Naive B cell (primary cell): ENCODE measurements around the gene CELF4. TPM values are rescaled to one million over a fixed set of nuclear protein-coding genes. Genes with fewer than 3 reads are reported as not detected.
A peak's percentile ranks its signal among the peaks of the same experiment; 100 is the strongest.

Source experiments
- ATAC-seq, 2 donors: fragments of 150-1000 bp; cut with Tn5 transposase; 2 replicates each; pipeline ENCODE4 v1.10.0; 2021; ENCODE audit warnings: low read depth in 2 of 2, mild to moderate bottlenecking in 2 of 2, moderate library complexity in 2 of 2
- DNase-seq: peaks from one replicate; pipeline ENCODE4 v3.0.0; 2022
- H3K27ac Mint-ChIP-seq, 6 donors: one replicate each; pipeline ENCODE4 v1.8.0; 2020 to 2022; ENCODE audit warnings: mild to moderate bottlenecking in 6 of 6, mixed read lengths in 6 of 6, moderate library complexity in 5 of 6, inconsistent platforms in 2 of 6
- H3K27me3 Mint-ChIP-seq, 3 donors: one replicate each; pipeline ENCODE4 v1.8.0; 2021 to 2022; ENCODE audit warnings: mixed read lengths in 3 of 3, mild to moderate bottlenecking in 1 of 3
- H3K36me3 Mint-ChIP-seq, 2 donors: one replicate each; pipeline ENCODE4 v1.8.0; 2020 to 2022; ENCODE audit warnings: mixed read lengths in 2 of 2, inconsistent platforms in 1 of 2, mild to moderate bottlenecking in 1 of 2
- H3K4me1 Mint-ChIP-seq, 3 donors: one replicate each; pipeline ENCODE4 v1.8.0; 2020 to 2022; ENCODE audit warnings: mixed read lengths in 3 of 3, inconsistent platforms in 1 of 3, mild to moderate bottlenecking in 1 of 3, moderate library complexity in 1 of 3
- H3K4me3 Mint-ChIP-seq, 8 donors: one replicate each; pipeline ENCODE4 v1.8.0; 2020 to 2022; ENCODE audit warnings: mild to moderate bottlenecking in 8 of 8, mixed read lengths in 8 of 8, moderate library complexity in 8 of 8, inconsistent platforms in 2 of 8
- H3K9me3 Mint-ChIP-seq, 7 donors: one replicate each; pipeline ENCODE4 v1.8.0; 2020 to 2022; ENCODE audit warnings: mixed read lengths in 7 of 7, mild to moderate bottlenecking in 5 of 7, inconsistent platforms in 2 of 7, moderate library complexity in 1 of 7
- polyA plus RNA-seq, 6 donors: library from polyadenylated mRNA; unstranded; fragments of 300-500 nt; fragmentation: Illumina TruSeq; gene quantifications; one replicate each; pipeline ENCODE4 v1.2.3, GENCODE V29; 2021; ENCODE audit warnings: low read depth in 6 of 6

Gene CELF4
- polyA plus RNA-seq, 6 donors from 2014 or later = 0.21 to 0.34 (median 0.24) TPM; not detected in 1

GRCh38 chr18:37440206-37440605 is 125.4 kb downstream of the CELF4 start:
- Mint-ChIP-seq H3K9me3 (peaks cover 0 to 10% (median 3%) of the 10 kb centered on the region in 7 donors), H3K27ac (no peak overlapping the region), H3K27me3 (peaks cover 0 to 9% (median 0%) of the 10 kb centered on the region in 3 donors), H3K36me3 (no peaks in the 10 kb centered on the region), H3K4me3 (no peak overlapping the region), H3K4me1 (no peaks in the 10 kb centered on the region)
- no peak for ATAC-seq
- no peak for DNase-seq

- Mint-ChIP-seq H3K36me3 (no peaks in the 10 kb centered on the region), H3K27ac (no peak overlapping the region), H3K4me3 (no peak overlapping the region), H3K9me3 (peaks cover 0 to 10% (median 3%) of the 10 kb centered on the region in 7 donors), H3K4me1 (no peaks in the 10 kb centered on the region), H3K27me3 (peaks cover 0 to under 1% (median 0%) of the 10 kb centered on the region in 3 donors)
- no peak for ATAC-seq
- no peak for DNase-seq
Observed at GRCh38 chr18:37438417-37439180, 127.0 kb downstream of the CELF4 start.

- H3K4me3 Mint-ChIP-seq = no peak overlapping the region
- ATAC-seq (no peak), DNase-seq (no peak)
- no peaks in the 10 kb centered on the region for H3K36me3 Mint-ChIP-seq
- no peaks in the 10 kb centered on the region for H3K27me3 Mint-ChIP-seq
- H3K9me3 Mint-ChIP-seq = peaks cover 0 to 10% (median 3%) of the 10 kb centered on the region in 7 donors
- no peak overlapping the region for H3K27ac Mint-ChIP-seq
- H3K4me1 Mint-ChIP-seq = no peaks in the 10 kb centered on the region
Observed at GRCh38 chr18:37435996-37436395, 129.6 kb downstream of the CELF4 start.

DNA sequence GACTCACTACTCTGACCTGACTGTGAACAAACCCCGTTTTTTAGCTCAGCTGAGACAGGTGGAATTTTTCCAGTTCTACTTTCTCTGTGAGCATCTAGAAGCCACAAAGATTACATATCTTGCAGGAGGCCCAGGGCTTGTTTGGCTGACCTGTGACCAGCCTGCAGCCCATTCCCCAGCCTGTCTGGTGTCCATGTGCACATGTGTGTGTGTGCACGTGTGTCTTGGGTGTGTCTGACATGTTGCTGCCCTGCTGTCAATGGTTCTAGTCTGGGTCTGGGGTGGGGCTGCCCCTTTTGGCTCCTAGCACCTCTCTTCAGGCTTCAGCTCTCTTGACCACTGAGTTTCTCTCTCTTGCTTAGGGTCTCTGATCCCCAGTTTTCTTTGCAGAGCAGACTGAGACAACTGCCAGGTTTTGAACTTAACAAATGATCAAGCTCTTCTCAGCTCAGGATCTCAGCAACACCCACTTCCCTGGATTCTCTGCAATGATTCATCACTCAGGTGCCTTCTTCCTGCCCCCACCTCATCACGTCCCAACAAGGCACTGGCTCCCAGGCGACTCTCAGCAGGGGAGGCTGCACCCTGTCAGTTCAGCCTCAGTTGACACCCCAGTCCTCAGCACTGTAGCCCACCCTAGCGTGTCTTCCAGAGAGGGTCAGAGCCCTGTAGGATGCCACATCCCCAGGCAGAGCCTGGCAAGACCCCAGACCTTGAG is 130.3 kb downstream of the CELF4 start:
- Mint-ChIP-seq H3K27me3 (no peaks in the 10 kb centered on the region), H3K36me3 (no peaks in the 10 kb centered on the region), H3K4me1 (no peaks in the 10 kb centered on the region), H3K27ac (no peak overlapping the region), H3K4me3 (no peak overlapping the region), H3K9me3 (peaks cover 0 to 10% (median 3%) of the 10 kb centered on the region in 7 donors)
- ATAC-seq (no peak), DNase-seq (no peak)

DNA sequence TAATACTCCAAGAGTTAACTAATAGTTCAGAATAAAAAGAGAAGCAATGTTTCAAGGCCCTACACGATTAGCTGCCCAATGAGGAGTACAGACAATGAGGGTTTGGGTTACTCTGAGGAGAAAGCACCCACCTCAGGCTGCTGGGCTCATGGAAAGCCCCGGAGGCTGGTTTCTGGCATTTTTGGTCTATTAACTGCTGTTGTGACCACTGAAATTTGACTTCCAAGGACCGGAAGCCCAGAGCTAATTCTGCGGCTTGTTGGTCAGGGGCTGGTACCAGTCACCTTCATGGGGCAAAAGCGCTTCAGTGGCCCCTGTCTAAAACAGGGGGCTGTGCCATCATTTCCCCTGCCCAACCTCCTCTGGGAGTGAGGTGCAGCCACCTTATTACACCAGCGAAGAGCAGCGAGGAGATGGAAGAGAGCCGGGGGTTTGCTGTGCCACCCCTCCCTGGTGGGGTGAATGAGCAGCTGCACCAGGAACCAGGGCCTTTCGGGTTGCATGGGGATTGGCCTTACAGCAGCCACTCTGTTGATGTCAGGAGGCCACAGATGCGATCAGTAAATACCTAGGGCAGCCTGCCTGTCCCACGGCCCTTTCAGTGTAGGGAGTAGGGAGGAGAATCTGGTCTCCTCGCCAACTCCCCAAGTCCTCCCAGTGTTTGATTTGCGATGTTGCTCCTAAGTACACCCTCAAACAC is 131.3 kb downstream of the CELF4 start:
- Mint-ChIP-seq H3K36me3 (no peaks in the 10 kb centered on the region), H3K4me1 (no peaks in the 10 kb centered on the region), H3K27me3 (no peaks in the 10 kb centered on the region), H3K4me3 (no peak overlapping the region), H3K27ac (no peak overlapping the region), H3K9me3 (peaks cover 0 to 10% (median 3%) of the 10 kb centered on the region in 7 donors)
- DNase-seq = no peak
- no peak for ATAC-seq

DNA sequence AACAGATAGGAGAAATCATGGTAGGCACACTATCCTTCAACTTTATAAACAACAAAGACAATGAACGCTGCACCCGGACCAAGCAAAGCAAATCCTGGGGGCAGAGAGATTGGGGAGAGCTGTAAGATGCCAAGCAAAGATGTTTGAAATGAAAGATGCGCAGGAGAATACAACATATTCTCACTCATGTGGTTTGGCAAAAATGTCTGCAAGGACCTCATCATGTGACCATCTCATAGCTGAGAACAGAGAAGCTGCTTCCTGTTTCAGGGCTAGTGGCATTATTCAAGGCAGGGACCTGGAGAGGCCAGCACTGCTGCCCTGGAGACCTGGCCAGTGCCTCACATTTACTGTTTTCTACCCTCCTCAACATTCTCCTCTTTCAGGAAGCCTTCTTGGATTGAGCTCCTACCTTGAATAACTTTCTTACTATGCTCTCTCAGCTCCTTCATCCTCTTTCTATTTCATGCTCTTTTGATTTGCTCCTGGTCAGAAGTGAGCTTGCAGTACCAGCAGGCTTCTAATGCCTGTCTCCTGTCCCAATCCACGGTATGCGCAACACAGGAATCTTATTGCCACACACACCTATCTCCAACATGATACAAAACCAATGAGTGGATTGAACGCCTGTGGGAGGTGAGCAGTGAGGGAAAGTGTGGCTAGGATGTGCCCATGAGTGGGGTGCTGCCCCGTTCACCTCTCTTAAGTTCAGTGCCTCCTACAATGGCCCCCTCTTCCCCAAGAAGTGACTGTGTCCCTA is 133.0 kb downstream of the CELF4 start:
- H3K9me3 Mint-ChIP-seq = peaks cover 0 to 4% (median under 1%) of the 10 kb centered on the region in 7 donors
- H3K36me3 Mint-ChIP-seq = no peaks in the 10 kb centered on the region
- H3K4me1 Mint-ChIP-seq = no peaks in the 10 kb centered on the region
- no peak overlapping the region for H3K4me3 Mint-ChIP-seq
- ATAC-seq (no peak), DNase-seq (no peak)
- no peaks in the 10 kb centered on the region for H3K27me3 Mint-ChIP-seq
- H3K27ac Mint-ChIP-seq = no peak overlapping the region

GRCh38 chr18:37430357-37431076 is 135.1 kb downstream of the CELF4 start:
- peaks cover 0 to 2% (median 0%) of the 10 kb centered on the region in 7 donors for H3K9me3 Mint-ChIP-seq
- H3K27me3 Mint-ChIP-seq = no peaks in the 10 kb centered on the region
- DNase-seq (no peak), ATAC-seq (no peak)
- no peak overlapping the region for H3K4me3 Mint-ChIP-seq
- no peak overlapping the region for H3K27ac Mint-ChIP-seq
- H3K36me3 Mint-ChIP-seq = no peaks in the 10 kb centered on the region
- no peaks in the 10 kb centered on the region for H3K4me1 Mint-ChIP-seq

GRCh38 chr18:37429791-37430190 is 135.8 kb downstream of the CELF4 start:
- ATAC-seq (no peak), DNase-seq (no peak)
- H3K9me3 Mint-ChIP-seq = peaks cover 0 to 2% (median 0%) of the 10 kb centered on the region in 7 donors
- H3K4me1 Mint-ChIP-seq = no peaks in the 10 kb centered on the region
- H3K27ac Mint-ChIP-seq = no peak overlapping the region
- H3K36me3 Mint-ChIP-seq = no peaks in the 10 kb centered on the region
- no peak overlapping the region for H3K4me3 Mint-ChIP-seq
- no peaks in the 10 kb centered on the region for H3K27me3 Mint-ChIP-seq

DNA sequence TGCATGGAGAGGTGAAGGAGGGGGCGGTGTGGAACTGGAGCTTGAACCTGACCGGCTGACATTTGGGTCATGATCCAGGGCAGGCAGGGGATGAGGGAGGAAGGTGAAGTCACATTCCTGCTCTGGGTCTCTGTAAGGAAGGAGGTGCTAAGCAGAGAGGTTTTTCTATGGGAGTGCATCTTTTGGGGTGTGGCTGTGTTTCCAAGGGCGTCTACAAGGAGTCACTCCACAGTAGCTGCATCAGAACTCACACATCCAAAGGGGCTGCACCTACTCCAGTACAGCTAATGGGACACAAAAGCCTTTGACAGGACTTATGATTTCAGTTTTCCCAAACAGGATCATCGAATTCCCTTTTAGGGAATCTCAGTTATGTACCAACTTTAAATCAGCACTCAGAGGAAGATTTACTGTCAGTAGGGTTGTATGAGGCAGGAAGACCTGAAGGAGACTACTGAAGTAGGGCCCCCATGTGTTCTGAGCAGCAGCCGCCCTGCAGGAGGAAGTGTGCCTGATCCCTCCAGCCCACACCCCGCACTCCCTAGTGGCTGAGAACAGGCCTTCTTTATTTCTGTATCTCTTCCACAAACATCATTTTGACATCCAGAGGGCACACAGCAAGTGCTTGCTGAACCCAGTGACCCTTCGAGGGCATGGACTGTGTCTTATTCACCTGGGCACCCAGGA is 137.2 kb downstream of the CELF4 start:
- Mint-ChIP-seq H3K27ac (no peak overlapping the region), H3K9me3 (peaks cover 0 to 2% (median 0%) of the 10 kb centered on the region in 7 donors), H3K27me3 (no peaks in the 10 kb centered on the region), H3K4me1 (no peaks in the 10 kb centered on the region), H3K36me3 (no peaks in the 10 kb centered on the region), H3K4me3 (no peak overlapping the region)
- ATAC-seq = no peak
- DNase-seq = no peak

- H3K27ac Mint-ChIP-seq = no peak overlapping the region
- H3K4me3 Mint-ChIP-seq = no peak overlapping the region
- no peak for DNase-seq
- peaks cover 0 to 2% (median 0%) of the 10 kb centered on the region in 7 donors for H3K9me3 Mint-ChIP-seq
- no peaks in the 10 kb centered on the region for H3K36me3 Mint-ChIP-seq
- no peaks in the 10 kb centered on the region for H3K4me1 Mint-ChIP-seq
- no peak for ATAC-seq
- no peaks in the 10 kb centered on the region for H3K27me3 Mint-ChIP-seq
Observed at GRCh38 chr18:37426586-37426985, 139.0 kb downstream of the CELF4 start.

DNA sequence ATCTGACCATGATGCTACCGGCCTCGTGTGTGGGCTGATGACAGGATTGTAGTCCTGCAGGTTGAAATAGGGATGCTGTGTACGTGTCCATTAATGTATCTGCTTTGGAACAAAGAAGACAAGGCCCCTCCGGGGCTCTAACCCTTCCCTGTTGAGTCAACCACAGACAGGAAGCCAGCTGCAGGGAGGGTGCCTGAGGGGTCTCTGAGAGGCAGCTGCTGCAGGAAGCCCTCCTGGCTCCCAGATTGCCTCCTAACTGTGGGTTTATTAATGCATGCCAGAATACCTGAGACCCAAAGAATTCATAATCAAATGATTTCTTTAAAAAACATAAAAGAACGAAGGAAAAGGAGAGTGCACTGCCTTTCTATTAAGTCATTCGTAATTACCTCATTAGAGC is 140.4 kb downstream of the CELF4 start:
- H3K27me3 Mint-ChIP-seq = no peaks in the 10 kb centered on the region
- H3K4me3 Mint-ChIP-seq = no peak overlapping the region
- DNase-seq = no peak
- H3K9me3 Mint-ChIP-seq = peaks cover 0 to 2% (median 0%) of the 10 kb centered on the region in 7 donors
- no peaks in the 10 kb centered on the region for H3K36me3 Mint-ChIP-seq
- peak overlapping the region in 1 of 6 donors; percentile 34 for H3K27ac Mint-ChIP-seq
- H3K4me1 Mint-ChIP-seq = no peaks in the 10 kb centered on the region
- no peak for ATAC-seq

- Mint-ChIP-seq H3K27ac (peak overlapping the region in 1 of 6 donors; percentile 2), H3K4me3 (no peak overlapping the region), H3K9me3 (peaks cover 0 to 2% (median 0%) of the 10 kb centered on the region in 7 donors), H3K36me3 (no peaks in the 10 kb centered on the region), H3K27me3 (no peaks in the 10 kb centered on the region), H3K4me1 (no peaks in the 10 kb centered on the region)
- ATAC-seq (no peak), DNase-seq (no peak)
Observed at GRCh38 chr18:37424507-37424906, 141.1 kb downstream of the CELF4 start.
